ENCODE results near the gene ZNF219. TPM values are rescaled to one million over a fixed set of nuclear protein-coding genes. Genes with fewer than 3 reads are reported as not detected.
"Not testable (repeated sequence)": the region's sequence is repeated elsewhere in the genome, so short reads cannot be mapped to it uniquely, and the experiment has no call there.

The ZNF219 gene
- total RNA-seq, 1 donor from 2014 or later: 1.6 TPM

DNA sequence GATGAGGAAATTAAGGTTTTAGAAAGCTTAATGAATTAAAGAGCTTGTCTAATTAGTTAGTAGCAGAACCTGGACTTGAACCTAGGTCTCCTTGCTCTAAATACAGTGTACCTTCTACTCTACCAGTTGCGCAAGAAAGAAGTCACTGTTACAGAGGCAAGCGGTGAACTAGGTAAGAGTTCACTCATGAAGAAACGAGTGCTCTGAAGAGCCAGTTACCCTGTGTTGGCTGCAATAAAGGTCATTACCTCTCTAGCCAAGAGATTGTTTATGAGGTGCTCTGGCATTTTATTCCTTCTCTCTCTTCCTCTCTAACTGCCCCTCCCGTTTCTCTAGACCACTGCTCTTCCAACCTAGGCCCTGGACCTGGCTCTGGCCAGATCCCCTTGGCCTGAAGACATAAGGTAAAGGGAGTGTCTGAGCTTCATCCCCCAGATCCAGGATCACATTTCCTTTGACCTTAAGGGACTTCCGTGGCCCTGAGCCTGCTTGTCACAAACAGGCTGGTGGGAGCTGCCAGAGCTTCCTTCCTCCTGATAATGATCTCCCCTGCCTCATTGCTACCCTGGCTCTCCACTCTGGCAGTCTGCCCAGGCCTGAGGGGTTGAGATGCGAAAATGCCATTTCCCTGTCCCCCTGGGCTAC lies 54.4 kb downstream of the ZNF219 start:
- H3K4me3 Mint-ChIP-seq: no peak overlapping the region
- ATAC-seq (ENCODE audit: low read depth): no peak
- DNase-seq: no peak
- POLR2A ChIA-PET: no interaction called here
- TF ChIP-seq, protein P1, sequence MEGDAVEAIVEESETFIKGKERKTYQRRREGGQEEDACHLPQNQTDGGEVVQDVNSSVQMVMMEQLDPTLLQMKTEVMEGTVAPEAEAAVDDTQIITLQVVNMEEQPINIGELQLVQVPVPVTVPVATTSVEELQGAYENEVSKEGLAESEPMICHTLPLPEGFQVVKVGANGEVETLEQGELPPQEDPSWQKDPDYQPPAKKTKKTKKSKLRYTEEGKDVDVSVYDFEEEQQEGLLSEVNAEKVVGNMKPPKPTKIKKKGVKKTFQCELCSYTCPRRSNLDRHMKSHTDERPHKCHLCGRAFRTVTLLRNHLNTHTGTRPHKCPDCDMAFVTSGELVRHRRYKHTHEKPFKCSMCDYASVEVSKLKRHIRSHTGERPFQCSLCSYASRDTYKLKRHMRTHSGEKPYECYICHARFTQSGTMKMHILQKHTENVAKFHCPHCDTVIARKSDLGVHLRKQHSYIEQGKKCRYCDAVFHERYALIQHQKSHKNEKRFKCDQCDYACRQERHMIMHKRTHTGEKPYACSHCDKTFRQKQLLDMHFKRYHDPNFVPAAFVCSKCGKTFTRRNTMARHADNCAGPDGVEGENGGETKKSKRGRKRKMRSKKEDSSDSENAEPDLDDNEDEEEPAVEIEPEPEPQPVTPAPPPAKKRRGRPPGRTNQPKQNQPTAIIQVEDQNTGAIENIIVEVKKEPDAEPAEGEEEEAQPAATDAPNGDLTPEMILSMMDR (IDR thresholded peaks at IDR 0.05): no peak
- no peaks in the 10 kb centered on the region for H3K4me1 Mint-ChIP-seq
- H3K9me3 Mint-ChIP-seq: no peaks in the 10 kb centered on the region
- CTCF ChIA-PET: interaction anchor here (1.5 to 2.4 kb wide), 2 partner anchors 8 to 29 kb away, joined by 6 to 15 read pairs; no protein-coding TSS in a partner anchor
- H3K27ac Mint-ChIP-seq: no peak overlapping the region
- H3K27me3 Mint-ChIP-seq: peaks cover 29% of the 10 kb centered on the region
- H3K36me3 Mint-ChIP-seq (ENCODE audit: low read depth): no peaks in the 10 kb centered on the region
- intact Hi-C loops (cut with micrococcal nuclease): no loop called here

DNA sequence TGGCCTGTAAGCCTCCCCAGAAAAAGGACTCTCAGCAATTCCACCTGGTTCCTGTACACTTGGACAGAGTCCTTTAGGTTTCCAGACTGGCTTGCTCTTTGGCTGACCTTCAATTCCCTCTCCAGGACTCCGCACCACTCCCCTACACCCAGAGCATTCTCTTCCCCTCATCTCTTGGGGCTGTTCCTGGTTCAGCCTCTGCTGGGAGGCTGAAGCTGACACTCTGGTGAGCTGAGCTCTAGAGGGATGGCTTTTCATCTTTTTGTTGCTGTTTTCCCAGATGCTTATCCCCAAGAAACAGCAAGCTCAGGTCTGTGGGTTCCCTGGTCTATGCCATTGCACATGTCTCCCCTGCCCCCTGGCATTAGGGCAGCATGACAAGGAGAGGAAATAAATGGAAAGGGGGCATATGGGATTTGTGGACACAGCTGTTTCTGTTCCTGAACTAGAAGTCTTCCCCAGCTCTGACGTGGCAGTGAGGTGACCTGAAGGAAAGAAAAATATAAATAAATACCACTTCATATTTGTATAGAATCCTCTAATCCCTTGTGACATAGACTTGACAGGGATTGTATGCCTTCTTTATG lies 55.0 kb downstream of the ZNF219 start:
- TF ChIP-seq, protein P1 (IDR thresholded peaks at IDR 0.05): no peak
- Mint-ChIP-seq H3K36me3 (ENCODE audit: low read depth) (no peaks in the 10 kb centered on the region), H3K4me1 (no peaks in the 10 kb centered on the region), H3K9me3 (no peaks in the 10 kb centered on the region), H3K27me3 (peaks cover 26% of the 10 kb centered on the region), H3K4me3 (no peak overlapping the region), H3K27ac (no peak overlapping the region)
- DNase-seq (no peak), ATAC-seq (ENCODE audit: low read depth) (no peak)
- intact Hi-C loops (cut with micrococcal nuclease): no loop called here
- ChIA-PET CTCF (interaction anchor here (1.5 to 2.4 kb wide), 2 partner anchors 8 to 28 kb away, joined by 6 to 15 read pairs; no protein-coding TSS in a partner anchor), POLR2A (no interaction called here)

- TF ChIP-seq, protein P1 (IDR thresholded peaks at IDR 0.05): no peak
- Mint-ChIP-seq H3K9me3 (no peaks in the 10 kb centered on the region), H3K27ac (no peak overlapping the region), H3K36me3 (ENCODE audit: low read depth) (no peaks in the 10 kb centered on the region), H3K27me3 (peaks cover 24% of the 10 kb centered on the region), H3K4me1 (no peaks in the 10 kb centered on the region), H3K4me3 (no peak overlapping the region)
- no peak for DNase-seq
- ChIA-PET POLR2A (no interaction called here), CTCF (interaction anchor here (2.4 kb wide), 1 partner anchor 28 kb away, joined by 15 read pairs; no protein-coding TSS in a partner anchor)
- no peak for ATAC-seq (ENCODE audit: low read depth)
- intact Hi-C loops (cut with micrococcal nuclease): no loop called here
Measured at GRCh38 chr14:21042918-21043317, 55.5 kb downstream of the ZNF219 start.

GRCh38 chr14:21041676-21042433 lies 56.6 kb downstream of the ZNF219 start, which contains the start of gene RNASE7:
TSS of gene RNASE7 (plus strand) at chr14:21042362. CDS start at chr14:21042993, 631 bp downstream.
- Mint-ChIP-seq H3K4me1 (no peaks in the 10 kb centered on the region), H3K9me3 (no peaks in the 10 kb centered on the region), H3K27me3 (peaks cover 24% of the 10 kb centered on the region), H3K4me3 (no peak within 1 kb of the TSS), H3K36me3 (ENCODE audit: low read depth) (no peaks in the 10 kb centered on the region), H3K27ac (no peak within 1 kb of the TSS)
- ATAC-seq (ENCODE audit: low read depth) (no peak), DNase-seq (no peak)
- TF ChIP-seq, protein P1 (IDR thresholded peaks at IDR 0.05): no peak
- ChIA-PET CTCF (interaction anchor here (4.4 kb wide), 1 partner anchor 26 kb away, joined by 92 read pairs; no protein-coding TSS in a partner anchor), POLR2A (no interaction called here)
- intact Hi-C loops (cut with micrococcal nuclease): no loop called here

- H3K4me3 Mint-ChIP-seq; H3K9me3 Mint-ChIP-seq; DNase-seq; H3K4me1 Mint-ChIP-seq; ATAC-seq (ENCODE audit: low read depth); H3K36me3 Mint-ChIP-seq (ENCODE audit: low read depth); H3K27ac Mint-ChIP-seq; POLR2A ChIA-PET: not testable (repeated sequence)
- peaks cover 24% of the 10 kb centered on the region for H3K27me3 Mint-ChIP-seq
- CTCF ChIA-PET: interaction anchor here (0.7 to 4.4 kb wide), 6 partner anchors 9 to 64 kb away, joined by 3 to 92 read pairs (median 7); no protein-coding TSS in a partner anchor
- intact Hi-C loops (cut with micrococcal nuclease): loop anchor here (1.0 kb wide), 1 partner anchor 27 kb away; no protein-coding TSS in a partner anchor
Measured at GRCh38 chr14:21040941-21041340, 57.5 kb downstream of the ZNF219 start.
